GM23338 (cell line): Measurements from ENCODE around the gene BRF1.

ENCODE experiments used
- CREB1 ChIP-seq: fragments of 250-450 bp; sonication (Bioruptor Pico); IDR thresholded peaks from 2 replicates; pipeline ENCODE4 v1.5.0; 2020; ENCODE audit warnings: low read depth, mild to moderate bottlenecking, moderate library complexity
- CTCF ChIP-seq, 2 experiments: fragments of 200-600 bp in 1 of 2; sonication (generic) in 1 of 2; conservative IDR thresholded peaks; 2 replicates each; pipeline versions ENCODE4 v1.5.1 to v1.6.1; 2016 to 2017; ENCODE audit warnings: antibody characterized with exemption in 2 of 2, low read depth in 2 of 2, mild to moderate bottlenecking in 2 of 2, moderate library complexity in 1 of 2
- ETS1 ChIP-seq: IDR thresholded peaks from 2 replicates; pipeline ENCODE4 v1.6.1; 2016; ENCODE audit warnings: antibody characterized with exemption
- EZH2 ChIP-seq: fragments of 200-600 bp; sonication (generic); IDR thresholded peaks from one replicate; pipeline ENCODE4 v1.8.0; 2017; ENCODE audit warnings: antibody characterized with exemption, mild to moderate bottlenecking, low read depth; ENCODE audit not compliant: unreplicated experiment
- EZH2phosphoT487 ChIP-seq: fragments of 200-600 bp; sonication (generic); IDR thresholded peaks from one replicate; pipeline ENCODE4 v1.8.1; 2018; ENCODE audit warnings: antibody characterized with exemption; ENCODE audit not compliant: unreplicated experiment
- JUNB ChIP-seq: IDR thresholded peaks from one replicate; pipeline ENCODE4 v1.6.1; 2016; ENCODE audit warnings: antibody characterized with exemption; ENCODE audit not compliant: unreplicated experiment
- POLR2AphosphoS5 ChIP-seq: IDR thresholded peaks from 2 replicates; pipeline ENCODE4 v1.6.1; 2016; ENCODE audit warnings: antibody characterized with exemption, low read depth
- REST ChIP-seq: IDR thresholded peaks from one replicate; pipeline ENCODE4 v1.6.1; 2018; ENCODE audit warnings: antibody characterized with exemption; ENCODE audit not compliant: unreplicated experiment
- STAT1 ChIP-seq: IDR thresholded peaks from one replicate; pipeline ENCODE4 v1.6.1; 2016; ENCODE audit warnings: antibody characterized with exemption; ENCODE audit not compliant: unreplicated experiment
- ZNF114 ChIP-seq: fragments of 250-450 bp; sonication (Bioruptor Pico); IDR thresholded peaks from 2 replicates; pipeline ENCODE4 v1.5.0; 2020; ENCODE audit warnings: mild to moderate bottlenecking, moderate library complexity

GRCh38 chr14:105325303-105325702 lies 24.5 kb upstream of the BRF1 start:
- TF ChIP-seq CTCF (conservative IDR thresholded peaks at IDR 0.05; ENCODE audit: low read depth in 2 of 2) (no peak), POLR2AphosphoS5 (no peak), EZH2 (no peak), REST (no peak), EZH2phosphoT487 (no peak), CREB1 (no peak), ZNF114 (CRISPR knock-in tag) (no peak), ETS1 (no peak), STAT1 (no peak), JUNB (no peak)
